GM18499 (cell line): ENCODE data around the gene VSIG4.

ENCODE experiments used
- ATAC-seq: cut with Tn5 transposase; IDR thresholded peaks from one replicate; pipeline ENCODE4 v1.9.1; 2021; ENCODE audit warnings: moderate number of reproducible peaks; ENCODE audit not compliant: insufficient read depth, unreplicated experiment

Gene VSIG4

DNA sequence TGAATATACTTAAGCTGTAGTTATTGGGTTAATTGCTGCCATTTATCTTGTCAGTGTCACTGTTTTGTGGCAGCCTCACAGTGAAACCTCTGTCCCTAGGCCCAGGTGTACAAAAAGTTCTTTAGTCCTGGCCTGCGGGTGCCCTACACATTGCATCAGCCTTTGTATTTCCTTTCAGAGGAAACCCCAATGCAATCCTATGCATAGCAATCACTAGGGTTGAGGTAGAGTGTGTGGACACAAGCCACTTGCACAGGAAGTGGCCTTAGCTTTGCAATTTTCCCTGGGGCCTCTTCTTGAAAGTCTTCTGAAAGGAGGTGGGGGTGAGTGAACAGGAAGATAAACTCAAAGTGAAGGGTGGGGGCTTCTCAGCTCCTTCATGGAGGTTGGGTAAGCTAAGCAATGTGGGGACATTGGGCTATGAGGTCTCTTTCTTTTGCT lies 27.8 kb downstream of the VSIG4 start:
- no peak for ATAC-seq

- no peak for ATAC-seq
Measured at GRCh38 chrX:66009231-66009845, 30.5 kb downstream of the VSIG4 start.

GRCh38 chrX:66008328-66008970 lies 31.4 kb downstream of the VSIG4 start:
- ATAC-seq, result no peak

GRCh38 chrX:66007851-66008250 lies 32.0 kb downstream of the VSIG4 start:
- ATAC-seq, result no peak

DNA sequence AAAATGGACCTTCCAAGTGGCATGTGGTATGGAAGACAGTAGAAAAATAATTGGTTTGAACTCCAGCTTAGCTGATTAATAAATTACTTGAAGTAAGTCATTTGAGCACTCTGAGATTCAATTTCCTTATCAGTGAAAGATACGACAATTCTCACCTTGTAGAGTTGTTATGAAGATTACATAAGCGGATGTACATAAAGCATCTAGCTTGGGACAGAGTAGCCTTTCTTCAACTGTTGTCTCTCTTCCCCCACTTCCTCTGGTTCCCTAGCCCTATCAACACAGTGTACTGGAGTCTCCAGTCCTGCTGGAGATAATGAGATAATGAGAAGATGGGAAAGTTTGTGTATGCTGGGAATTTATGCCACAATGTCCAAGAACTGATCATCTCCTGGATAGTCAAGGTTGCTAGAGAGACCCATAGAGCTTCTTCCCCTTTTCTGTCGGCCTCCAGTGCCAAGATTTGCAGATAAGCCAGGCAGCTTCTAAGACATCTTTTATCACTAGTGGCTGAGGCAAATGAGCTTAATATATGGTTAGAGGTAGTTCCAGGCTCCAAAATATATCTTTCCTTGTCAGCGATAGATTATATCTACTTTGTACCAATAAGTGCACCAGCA lies 33.9 kb downstream of the VSIG4 start:
- ATAC-seq, result no peak

- no peak for ATAC-seq
Measured at GRCh38 chrX:66004928-66005829, 34.7 kb downstream of the VSIG4 start.

- no peak for ATAC-seq
Measured at GRCh38 chrX:66002824-66003680, 36.8 kb downstream of the VSIG4 start.

DNA sequence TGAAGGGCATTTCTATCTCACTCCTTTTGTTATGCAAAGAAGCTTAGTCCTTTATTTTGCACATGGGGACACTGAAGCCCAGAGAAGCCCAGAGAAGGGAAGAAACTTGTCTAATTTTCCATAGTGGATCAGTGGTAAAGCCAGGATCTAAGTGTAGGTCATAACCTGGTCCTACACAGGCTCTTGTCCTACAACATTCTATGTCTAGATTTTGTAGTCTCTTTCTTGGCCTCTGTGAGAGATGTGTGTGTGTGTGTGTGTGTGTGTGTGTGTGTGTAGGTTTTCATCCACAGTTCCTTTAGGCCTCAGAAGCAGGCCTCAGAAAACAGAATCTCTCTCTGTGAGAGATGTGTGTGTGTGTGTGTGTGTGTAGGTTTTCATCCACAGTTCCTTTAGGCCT lies 38.3 kb downstream of the VSIG4 start:
- ATAC-seq, result no peak

DNA sequence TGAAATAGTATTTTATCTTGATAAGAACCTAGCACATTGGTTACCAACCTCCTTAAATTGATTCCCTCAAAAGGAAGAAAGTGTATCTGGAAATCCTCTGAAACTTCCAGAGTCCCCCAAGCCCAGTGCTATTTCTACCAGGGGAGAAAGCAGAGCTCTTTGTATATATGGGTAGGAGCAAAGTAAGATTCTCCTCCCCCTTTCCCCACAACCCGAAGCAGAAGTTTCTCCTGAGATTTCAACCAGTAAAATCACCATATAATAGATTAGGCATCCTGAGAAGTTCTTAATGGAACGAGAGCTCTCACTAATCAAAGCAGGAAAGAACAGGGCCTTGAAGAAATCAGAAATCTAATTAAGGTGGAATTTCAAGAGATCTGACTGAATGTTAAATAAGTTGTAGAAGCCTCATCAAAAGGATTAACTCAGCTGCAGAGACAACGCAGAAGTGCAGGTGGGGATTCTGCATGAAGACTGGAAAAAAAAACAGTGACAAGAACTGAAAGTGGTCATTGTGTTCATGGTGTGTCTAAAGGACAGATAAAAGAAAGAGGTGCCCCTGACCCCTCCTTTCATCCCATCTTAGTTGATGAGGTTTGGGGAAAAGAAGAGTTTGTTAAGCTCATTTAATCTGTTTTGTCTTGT lies 39.1 kb downstream of the VSIG4 start:
- ATAC-seq, result no peak

GRCh38 chrX:66000178-66000577 lies 39.7 kb downstream of the VSIG4 start:
- ATAC-seq, result no peak

DNA sequence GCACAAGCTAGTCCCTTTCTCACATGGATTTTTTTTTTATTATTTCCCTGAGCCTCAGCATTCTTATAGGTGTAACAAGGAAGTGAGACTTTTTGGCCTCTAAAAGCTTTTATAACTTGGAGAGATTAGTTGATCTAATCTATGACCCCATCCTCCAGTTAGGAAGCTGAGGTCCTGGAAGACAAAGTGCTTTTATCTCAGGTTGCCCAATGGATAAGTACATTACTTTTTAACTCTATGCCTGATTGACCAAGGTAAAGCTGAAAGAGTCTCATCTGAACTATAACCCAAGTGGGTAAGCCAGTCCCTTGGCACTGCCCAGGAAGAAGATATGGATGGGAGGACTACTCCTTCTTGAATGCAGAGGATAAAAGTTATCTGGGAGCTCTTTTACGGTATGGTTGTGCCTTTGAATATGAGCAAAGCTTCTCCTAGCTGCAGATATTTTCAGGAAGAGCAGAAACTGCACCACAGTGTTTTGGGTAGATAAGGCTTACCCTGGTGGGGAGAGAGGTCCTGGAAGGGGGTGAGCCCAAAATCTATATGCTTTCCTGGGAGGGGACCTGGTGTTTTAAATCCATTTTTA lies 40.2 kb downstream of the VSIG4 start:
- no peak for ATAC-seq

- no peak for ATAC-seq
Measured at GRCh38 chrX:65999029-65999562, 40.8 kb downstream of the VSIG4 start.

DNA sequence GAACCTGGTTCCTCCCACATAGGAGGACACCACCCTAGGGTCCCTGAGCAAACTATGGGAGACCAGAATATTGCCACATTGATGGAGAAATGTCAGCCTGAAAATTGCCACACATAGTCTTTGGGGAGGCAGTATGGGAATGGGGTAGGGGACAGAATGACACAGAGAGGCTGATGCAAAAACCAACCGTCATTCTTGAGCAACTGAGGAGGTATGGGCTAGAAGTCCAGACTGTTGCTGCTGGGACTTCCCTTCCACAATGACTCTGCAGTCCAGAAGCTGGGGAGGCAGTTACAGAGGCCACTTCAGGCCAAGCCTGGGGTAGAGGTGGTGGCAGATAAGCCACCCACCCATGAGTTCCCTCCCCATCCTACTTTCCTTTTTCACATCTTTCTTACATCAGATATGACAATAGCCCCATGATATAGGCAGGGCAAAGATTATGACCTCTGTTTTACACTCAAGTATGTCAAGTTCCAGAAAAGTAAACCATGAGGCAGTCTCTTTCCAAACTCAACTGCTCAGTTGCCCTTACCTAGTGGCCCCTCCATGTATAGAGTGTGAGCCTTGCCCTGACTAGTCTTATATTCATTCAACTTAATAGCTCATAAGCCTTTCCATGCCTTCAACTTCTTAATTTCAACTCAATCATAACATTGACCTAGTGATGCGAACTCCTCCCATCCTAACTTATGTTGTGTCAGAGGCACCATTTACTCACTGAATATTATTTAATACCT lies 41.7 kb downstream of the VSIG4 start:
- ATAC-seq, result no peak

DNA sequence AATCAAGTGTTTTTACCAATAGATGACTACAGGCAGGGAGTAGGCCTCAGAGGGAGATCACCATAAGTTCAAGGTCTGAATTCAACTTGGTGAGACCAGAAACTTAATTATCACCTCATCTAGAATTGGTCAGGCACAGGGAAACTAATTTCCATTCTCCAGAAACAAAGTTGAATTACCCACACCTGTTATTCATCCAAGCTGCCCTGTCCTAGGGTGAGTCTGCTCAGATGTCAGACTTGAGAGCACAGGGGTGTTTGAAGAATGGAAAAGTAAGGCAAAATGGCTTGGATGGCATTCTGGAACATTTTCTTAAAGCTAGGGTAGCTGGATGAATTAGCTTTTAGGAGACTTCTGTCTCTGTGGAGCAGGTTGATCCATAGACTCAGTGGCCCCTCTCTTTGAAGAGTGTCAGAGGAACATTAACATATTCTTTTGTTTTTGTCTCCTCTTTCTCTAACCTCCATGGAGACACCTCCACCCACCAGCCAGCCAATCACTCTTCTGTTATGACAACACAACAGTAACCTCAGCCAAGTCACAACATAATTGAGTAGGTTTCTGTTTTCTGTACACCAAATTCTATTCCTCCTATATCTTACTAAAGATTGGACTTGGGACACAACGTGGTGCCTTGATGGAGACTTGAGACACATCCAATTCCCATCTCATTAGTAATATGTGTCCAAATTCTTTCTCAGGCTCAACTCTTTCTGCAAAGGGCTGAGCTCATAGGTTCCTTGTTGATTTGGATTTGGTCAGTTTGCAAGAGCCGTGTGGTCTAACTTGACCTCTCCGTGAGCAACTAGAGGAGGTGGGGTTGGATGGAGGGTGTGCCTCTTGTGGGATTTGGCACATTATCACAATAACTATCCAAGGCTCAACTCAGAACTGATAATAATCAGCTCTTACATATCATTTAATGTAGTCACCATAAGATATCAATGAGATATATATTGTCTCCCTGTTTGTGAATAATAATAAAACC lies 45.1 kb downstream of the VSIG4 start:
- no peak for ATAC-seq

DNA sequence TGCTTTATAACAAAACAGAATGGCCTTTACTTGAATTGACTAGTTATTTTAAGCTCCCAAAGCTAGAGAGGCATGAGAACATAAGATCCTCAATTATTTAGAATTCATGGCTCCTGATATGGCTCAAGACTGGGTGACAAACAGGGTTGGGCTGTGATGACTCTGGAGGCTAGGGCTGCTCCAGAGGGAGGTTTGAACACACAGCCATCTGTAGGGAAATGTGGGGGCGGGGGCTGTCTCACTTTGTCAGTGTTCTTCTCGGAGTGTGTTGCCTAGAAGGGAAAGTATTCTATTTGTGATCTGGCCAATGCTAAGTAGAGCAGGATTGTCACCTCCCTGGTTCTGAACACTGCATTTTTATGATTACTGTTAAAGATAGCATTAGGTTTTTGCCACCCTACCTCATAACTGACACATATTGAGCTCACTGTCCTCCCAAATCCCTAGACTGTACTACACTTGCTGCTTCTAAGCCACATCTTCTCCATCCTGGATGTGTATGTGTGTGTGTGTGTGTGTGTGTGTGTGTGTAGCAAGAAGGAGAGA lies 45.9 kb downstream of the VSIG4 start:
- ATAC-seq, result no peak

GRCh38 chrX:65993332-65993731 lies 46.5 kb downstream of the VSIG4 start:
- no peak for ATAC-seq

DNA sequence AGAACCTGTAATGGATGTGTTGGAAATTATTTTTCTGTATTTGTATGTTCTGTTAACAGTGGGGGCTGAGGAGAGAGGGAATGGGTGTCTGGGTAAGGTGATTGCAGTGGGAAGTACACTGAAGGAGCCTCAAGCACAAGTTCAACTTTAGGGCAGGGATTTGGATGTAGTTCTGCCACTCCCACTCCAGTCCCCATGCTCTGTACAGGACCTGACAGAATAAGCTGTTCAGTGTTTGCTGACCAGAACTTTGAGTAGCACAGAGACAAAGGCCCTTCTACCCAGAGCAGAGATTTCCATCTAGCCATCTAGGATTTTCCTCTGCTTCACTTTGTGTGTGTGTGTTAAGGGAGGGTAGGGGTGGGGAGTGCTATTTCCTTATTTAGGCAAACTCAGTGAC lies 49.2 kb downstream of the VSIG4 start:
- no peak for ATAC-seq
